ENCODE results near the gene SERF2. TPM values are rescaled to one million over a fixed set of nuclear protein-coding genes. Genes with fewer than 3 reads are reported as not detected.

SERF2 gene
- total RNA-seq, 4 donors from 2014 or later, result 520 to 903 (median 765) TPM

GRCh38 chr15:43751885-43752284, 40.2 kb upstream of the SERF2 start:
- no peak overlapping the region for H3K27ac ChIP-seq
- intact Hi-C loops (cut with DNase I), result no loop called here
- H3K4me3 ChIP-seq, result no peak overlapping the region
- no peak for DNase-seq
- H3K27me3 ChIP-seq, result no peaks in the 10 kb centered on the region
- no peaks in the 10 kb centered on the region for H3K9me3 ChIP-seq
- H3K36me3 ChIP-seq, result peaks cover 4 to 57% (median 10%) of the 10 kb centered on the region in 3 donors
- WGBS, 2 donors, result 85 to 90% methylated on average over 6 of the region's 6 CpGs
- TF ChIP-seq POLR2A (IDR thresholded peaks at IDR 0.05), result no peak
- TF ChIP-seq CTCF (IDR thresholded peaks at IDR 0.05), result no peak
- H3K4me1 ChIP-seq, result peaks cover 28 to 54% (median 30%) of the 10 kb centered on the region in 3 donors

GRCh38 chr15:43762824-43763223, 29.3 kb upstream of the SERF2 start:
- whole genome bisulfite sequencing, 2 donors, result 55 to 62% methylated on average over 6 of the region's 6 CpGs
- intact Hi-C loops (cut with DNase I), result no loop called here
- H3K36me3 ChIP-seq, result peaks cover 12 to 100% (median 34%) of the 10 kb centered on the region in 3 donors

GRCh38 chr15:43763819-43764446, 28.2 kb upstream of the SERF2 start:
- intact Hi-C loops (cut with DNase I), result no loop called here
- H3K36me3 ChIP-seq, result peaks cover 12 to 100% (median 42%) of the 10 kb centered on the region in 3 donors
- no peaks in the 10 kb centered on the region for H3K9me3 ChIP-seq
- no peak for TF ChIP-seq CTCF (IDR thresholded peaks at IDR 0.05)
- H3K4me1 ChIP-seq, result no peaks in the 10 kb centered on the region
- no peak for DNase-seq
- no peak overlapping the region for H3K27ac ChIP-seq
- H3K4me3 ChIP-seq, result no peak overlapping the region
- WGBS, 2 donors, result 53 to 71% methylated on average over 2 of the region's 2 CpGs
- no peaks in the 10 kb centered on the region for H3K27me3 ChIP-seq

More at GRCh38 chr15:43762824-43763223, 29.3 kb upstream of the SERF2 start:
- Histone ChIP-seq H3K9me3 (no peaks in the 10 kb centered on the region), H3K27me3 (no peaks in the 10 kb centered on the region), H3K4me1 (no peaks in the 10 kb centered on the region), H3K4me3 (no peak overlapping the region), H3K27ac (no peak overlapping the region)
- no peak for DNase-seq
- TF ChIP-seq CTCF (IDR thresholded peaks at IDR 0.05), result no peak

GRCh38 chr15:43769584-43770228, 22.4 kb upstream of the SERF2 start:
- Histone ChIP-seq H3K27ac (no peak overlapping the region), H3K27me3 (no peaks in the 10 kb centered on the region), H3K4me1 (peaks cover 0 to 19% (median 8%) of the 10 kb centered on the region in 3 donors), H3K36me3 (peaks cover 25 to 99% (median 57%) of the 10 kb centered on the region in 3 donors), H3K4me3 (no peak overlapping the region), H3K9me3 (no peaks in the 10 kb centered on the region)
- no peak for DNase-seq
- TF ChIP-seq CTCF (IDR thresholded peaks at IDR 0.05), result peak; percentile 49 to 82 (median 74)
- no peak for TF ChIP-seq POLR2A (IDR thresholded peaks at IDR 0.05)
- intact Hi-C loops (cut with DNase I), result no loop called here
- 57 to 59% methylated on average over 5 of the region's 5 CpGs for WGBS, 2 donors

GRCh38 chr15:43771816-43772215, 20.3 kb upstream of the SERF2 start:
- Histone ChIP-seq H3K27me3 (no peaks in the 10 kb centered on the region), H3K27ac (peak overlapping the region; percentile 40 to 86 (median 62)), H3K36me3 (peaks cover 22 to 78% (median 45%) of the 10 kb centered on the region in 3 donors), H3K4me3 (no peak overlapping the region), H3K4me1 (peaks cover 4 to 39% (median 20%) of the 10 kb centered on the region in 3 donors), H3K9me3 (no peaks in the 10 kb centered on the region)
- intact Hi-C loops (cut with DNase I), result no loop called here
- WGBS, 2 donors, result 20 to 36% methylated on average over 2 of the region's 2 CpGs
- DNase-seq, result no peak
- TF ChIP-seq CTCF (IDR thresholded peaks at IDR 0.05) (no peak), POLR2A (IDR thresholded peaks at IDR 0.05) (peak in 1 of 4 donors; percentile 56)
